ENCODE measurements around the gene MFF.

The MFF gene

GRCh38 chr2:227398684-227399670 lies 73.9 kb downstream of the MFF start:
- TF ChIP-seq YY1 (IDR thresholded peaks at IDR 0.05; ENCODE audit: insufficient read depth, insufficient read length) (no peak), SUZ12 (IDR thresholded peaks at IDR 0.05; ENCODE audit: extremely low read depth, insufficient read depth, insufficient read length) (no peak), ZNF274 (IDR thresholded peaks at IDR 0.05; ENCODE audit: low read depth, low read length) (no peak)
- H3K27me3 ChIP-seq (ENCODE audit: insufficient read depth, insufficient read length), result no peaks in the 10 kb centered on the region
- no peak overlapping the region for H3K9ac ChIP-seq (ENCODE audit: insufficient read length, low read depth)
- no peaks in the 10 kb centered on the region for H3K36me3 ChIP-seq (ENCODE audit: insufficient read depth, insufficient read length, low read length)
- no peak overlapping the region for H3K4me3 ChIP-seq (ENCODE audit: insufficient read length, low read depth)
- no peaks in the 10 kb centered on the region for H3K4me1 ChIP-seq (ENCODE audit: insufficient read depth, insufficient read length)
- DNase-seq (ENCODE audit: low read depth, low spot score), result no peak
- no peaks in the 10 kb centered on the region for H3K9me3 ChIP-seq (ENCODE audit: insufficient read depth, low read length)

GRCh38 chr2:227401550-227401949 lies 76.5 kb downstream of the MFF start:
- Histone ChIP-seq H3K36me3 (ENCODE audit: insufficient read depth, insufficient read length, low read length) (no peaks in the 10 kb centered on the region), H3K9me3 (ENCODE audit: insufficient read depth, low read length) (no peaks in the 10 kb centered on the region), H3K9ac (ENCODE audit: insufficient read length, low read depth) (no peak overlapping the region), H3K4me3 (ENCODE audit: insufficient read length, low read depth) (no peak overlapping the region), H3K27me3 (ENCODE audit: insufficient read depth, insufficient read length) (no peaks in the 10 kb centered on the region), H3K4me1 (ENCODE audit: insufficient read depth, insufficient read length) (no peaks in the 10 kb centered on the region)
- TF ChIP-seq SUZ12 (IDR thresholded peaks at IDR 0.05; ENCODE audit: extremely low read depth, insufficient read depth, insufficient read length) (no peak), YY1 (IDR thresholded peaks at IDR 0.05; ENCODE audit: insufficient read depth, insufficient read length) (no peak), ZNF274 (IDR thresholded peaks at IDR 0.05; ENCODE audit: low read depth, low read length) (no peak)
- DNase-seq (ENCODE audit: low read depth, low spot score), result no peak

- Histone ChIP-seq H3K27me3 (ENCODE audit: insufficient read depth, insufficient read length) (no peaks in the 10 kb centered on the region), H3K36me3 (ENCODE audit: insufficient read depth, insufficient read length, low read length) (no peaks in the 10 kb centered on the region), H3K9me3 (ENCODE audit: insufficient read depth, low read length) (no peaks in the 10 kb centered on the region), H3K9ac (ENCODE audit: insufficient read length, low read depth) (no peak overlapping the region), H3K4me3 (ENCODE audit: insufficient read length, low read depth) (no peak overlapping the region), H3K4me1 (ENCODE audit: insufficient read depth, insufficient read length) (no peaks in the 10 kb centered on the region)
- DNase-seq (ENCODE audit: low read depth, low spot score), result no peak
- no peak for TF ChIP-seq ZNF274 (IDR thresholded peaks at IDR 0.05; ENCODE audit: low read depth, low read length)
- no peak for TF ChIP-seq SUZ12 (IDR thresholded peaks at IDR 0.05; ENCODE audit: extremely low read depth, insufficient read depth, insufficient read length)
- TF ChIP-seq YY1 (IDR thresholded peaks at IDR 0.05; ENCODE audit: insufficient read depth, insufficient read length), result no peak
Observed at GRCh38 chr2:227402321-227402720, 77.3 kb downstream of the MFF start.

- no peak overlapping the region for H3K9ac ChIP-seq (ENCODE audit: insufficient read length, low read depth)
- DNase-seq (ENCODE audit: low read depth, low spot score), result no peak
- H3K36me3 ChIP-seq (ENCODE audit: insufficient read depth, insufficient read length, low read length), result no peaks in the 10 kb centered on the region
- no peaks in the 10 kb centered on the region for H3K27me3 ChIP-seq (ENCODE audit: insufficient read depth, insufficient read length)
- TF ChIP-seq YY1 (IDR thresholded peaks at IDR 0.05; ENCODE audit: insufficient read depth, insufficient read length), result no peak
- no peak for TF ChIP-seq SUZ12 (IDR thresholded peaks at IDR 0.05; ENCODE audit: extremely low read depth, insufficient read depth, insufficient read length)
- TF ChIP-seq ZNF274 (IDR thresholded peaks at IDR 0.05; ENCODE audit: low read depth, low read length), result no peak
- no peaks in the 10 kb centered on the region for H3K9me3 ChIP-seq (ENCODE audit: insufficient read depth, low read length)
- H3K4me1 ChIP-seq (ENCODE audit: insufficient read depth, insufficient read length), result no peaks in the 10 kb centered on the region
- no peak overlapping the region for H3K4me3 ChIP-seq (ENCODE audit: insufficient read length, low read depth)
Observed at GRCh38 chr2:227402959-227403358, 77.9 kb downstream of the MFF start.

GRCh38 chr2:227404585-227405271 lies 79.7 kb downstream of the MFF start:
- Histone ChIP-seq H3K4me1 (ENCODE audit: insufficient read depth, insufficient read length) (no peaks in the 10 kb centered on the region), H3K9ac (ENCODE audit: insufficient read length, low read depth) (no peak overlapping the region), H3K36me3 (ENCODE audit: insufficient read depth, insufficient read length, low read length) (no peaks in the 10 kb centered on the region), H3K4me3 (ENCODE audit: insufficient read length, low read depth) (no peak overlapping the region), H3K9me3 (ENCODE audit: insufficient read depth, low read length) (no peaks in the 10 kb centered on the region), H3K27me3 (ENCODE audit: insufficient read depth, insufficient read length) (no peaks in the 10 kb centered on the region)
- DNase-seq (ENCODE audit: low read depth, low spot score), result no peak
- TF ChIP-seq SUZ12 (IDR thresholded peaks at IDR 0.05; ENCODE audit: extremely low read depth, insufficient read depth, insufficient read length) (no peak), YY1 (IDR thresholded peaks at IDR 0.05; ENCODE audit: insufficient read depth, insufficient read length) (no peak), ZNF274 (IDR thresholded peaks at IDR 0.05; ENCODE audit: low read depth, low read length) (no peak)

- DNase-seq (ENCODE audit: low read depth, low spot score), result peak; percentile 73
- H3K9ac ChIP-seq (ENCODE audit: insufficient read length, low read depth), result no peak overlapping the region
- H3K27me3 ChIP-seq (ENCODE audit: insufficient read depth, insufficient read length), result no peaks in the 10 kb centered on the region
- H3K9me3 ChIP-seq (ENCODE audit: insufficient read depth, low read length), result no peaks in the 10 kb centered on the region
- H3K36me3 ChIP-seq (ENCODE audit: insufficient read depth, insufficient read length, low read length), result no peaks in the 10 kb centered on the region
- no peaks in the 10 kb centered on the region for H3K4me1 ChIP-seq (ENCODE audit: insufficient read depth, insufficient read length)
- H3K4me3 ChIP-seq (ENCODE audit: insufficient read length, low read depth), result no peak overlapping the region
- TF ChIP-seq YY1 (IDR thresholded peaks at IDR 0.05; ENCODE audit: insufficient read depth, insufficient read length) (no peak), ZNF274 (IDR thresholded peaks at IDR 0.05; ENCODE audit: low read depth, low read length) (no peak), SUZ12 (IDR thresholded peaks at IDR 0.05; ENCODE audit: extremely low read depth, insufficient read depth, insufficient read length) (no peak)
Observed at GRCh38 chr2:227406177-227407031, 81.4 kb downstream of the MFF start.
